ENCODE data around the gene TBX4.
A peak's percentile ranks its signal among the peaks of the same experiment; 100 is the strongest.

The TBX4 gene

DNA sequence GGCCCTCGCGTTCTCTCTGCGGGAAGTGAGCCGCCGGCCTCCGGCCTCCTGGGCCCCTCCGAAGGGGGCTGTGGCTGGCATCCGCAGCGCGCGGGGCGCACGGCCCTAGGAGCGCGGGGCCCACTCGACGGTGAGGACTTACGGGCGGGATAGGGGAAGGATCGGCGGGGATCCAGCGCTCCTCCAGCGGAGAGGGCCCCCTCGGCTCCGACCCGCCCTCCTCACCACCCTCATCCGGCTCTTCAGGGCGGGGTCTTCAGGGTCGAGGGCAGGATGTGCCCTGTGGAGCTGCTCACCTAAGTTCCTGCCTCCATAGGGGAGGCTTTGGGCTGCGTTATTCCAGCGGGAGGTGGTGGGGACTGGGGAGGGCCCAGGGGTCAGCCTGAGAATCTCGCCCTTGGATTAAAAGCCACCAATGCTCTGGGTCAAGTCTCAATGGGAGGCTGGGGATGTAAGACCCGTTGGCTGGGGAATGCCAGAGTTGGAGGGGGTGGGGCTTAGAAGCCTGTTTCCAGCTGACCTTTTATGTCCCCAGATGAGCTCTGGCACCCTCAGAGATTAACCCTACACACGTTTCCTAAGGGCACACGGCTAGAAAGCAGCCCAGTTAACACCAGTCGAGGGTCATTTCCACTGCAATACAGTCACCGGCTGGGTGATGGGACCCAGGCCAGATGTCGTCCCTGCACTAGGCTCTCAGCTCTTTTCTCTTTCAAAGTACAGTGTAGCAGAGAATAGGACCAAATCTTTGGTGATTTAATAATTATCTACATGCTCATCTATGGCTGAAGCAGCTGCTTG lies 39.2 kb upstream of the TBX4 start:
- Histone ChIP-seq H3K27ac (ENCODE audit: low read depth, low read length) (peak overlapping the region; percentile 79), H3K4me1 (ENCODE audit: control insufficient read depth in 5 of 5, insufficient read depth in 5 of 5, low read length in 5 of 5) (peaks cover 0 to 79% (median 73%) of the 10 kb centered on the region in 5 donors), H3K36me3 (ENCODE audit: control insufficient read depth in 5 of 5, insufficient read depth in 5 of 5, low read length in 5 of 5) (no peaks in the 10 kb centered on the region), H3K27me3 (ENCODE audit: control insufficient read depth in 5 of 5, insufficient read depth in 4 of 5, low read length in 5 of 5) (peaks cover 0 to 14% (median 4%) of the 10 kb centered on the region in 5 donors), H3K9me3 (ENCODE audit: control insufficient read depth in 5 of 5, low read length in 5 of 5) (no peaks in the 10 kb centered on the region), H3K4me3 (ENCODE audit: low read depth in 1 of 5, low read length in 5 of 5) (peak overlapping the region; percentile 64 to 79 (median 71)), H3K9ac (ENCODE audit: low read length in 5 of 5) (peak overlapping the region; percentile 21 to 89 (median 77))

DNA sequence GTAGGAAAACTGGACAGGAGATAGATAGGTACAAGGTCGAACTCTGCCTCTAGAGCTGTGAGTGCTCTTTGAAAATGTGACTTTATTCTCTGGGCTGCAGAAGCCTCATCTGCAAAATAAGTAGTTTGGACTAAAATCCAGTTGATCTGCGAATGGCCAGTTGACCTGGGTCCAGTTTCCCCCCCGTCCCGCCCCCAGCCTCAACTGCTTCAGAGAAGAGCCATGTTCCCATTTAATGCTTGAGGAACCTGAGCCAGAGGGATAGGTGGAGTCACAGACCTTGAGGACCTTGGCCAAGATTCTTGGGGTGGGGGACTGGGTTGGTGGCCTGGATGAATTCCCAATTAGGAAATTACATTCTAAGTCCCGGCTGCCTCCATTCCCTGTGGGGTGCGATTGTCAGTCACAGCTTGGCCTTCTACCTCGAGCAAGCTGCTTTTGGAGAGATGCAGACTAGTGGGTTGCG lies 38.5 kb upstream of the TBX4 start:
- Histone ChIP-seq H3K4me1 (ENCODE audit: control insufficient read depth in 5 of 5, insufficient read depth in 5 of 5, low read length in 5 of 5) (peaks cover 0 to 73% (median 67%) of the 10 kb centered on the region in 5 donors), H3K9me3 (ENCODE audit: control insufficient read depth in 5 of 5, low read length in 5 of 5) (no peaks in the 10 kb centered on the region), H3K9ac (ENCODE audit: low read length in 5 of 5) (peak overlapping the region in 3 of 5 donors; percentile 21 to 81 (median 61)), H3K36me3 (ENCODE audit: control insufficient read depth in 5 of 5, insufficient read depth in 5 of 5, low read length in 5 of 5) (no peaks in the 10 kb centered on the region), H3K4me3 (ENCODE audit: low read depth in 1 of 5, low read length in 5 of 5) (peak overlapping the region in 4 of 5 donors; percentile 64 to 79 (median 72)), H3K27ac (ENCODE audit: low read depth, low read length) (no peak overlapping the region), H3K27me3 (ENCODE audit: control insufficient read depth in 5 of 5, insufficient read depth in 4 of 5, low read length in 5 of 5) (peaks cover 0 to 9% (median 1%) of the 10 kb centered on the region in 5 donors)

DNA sequence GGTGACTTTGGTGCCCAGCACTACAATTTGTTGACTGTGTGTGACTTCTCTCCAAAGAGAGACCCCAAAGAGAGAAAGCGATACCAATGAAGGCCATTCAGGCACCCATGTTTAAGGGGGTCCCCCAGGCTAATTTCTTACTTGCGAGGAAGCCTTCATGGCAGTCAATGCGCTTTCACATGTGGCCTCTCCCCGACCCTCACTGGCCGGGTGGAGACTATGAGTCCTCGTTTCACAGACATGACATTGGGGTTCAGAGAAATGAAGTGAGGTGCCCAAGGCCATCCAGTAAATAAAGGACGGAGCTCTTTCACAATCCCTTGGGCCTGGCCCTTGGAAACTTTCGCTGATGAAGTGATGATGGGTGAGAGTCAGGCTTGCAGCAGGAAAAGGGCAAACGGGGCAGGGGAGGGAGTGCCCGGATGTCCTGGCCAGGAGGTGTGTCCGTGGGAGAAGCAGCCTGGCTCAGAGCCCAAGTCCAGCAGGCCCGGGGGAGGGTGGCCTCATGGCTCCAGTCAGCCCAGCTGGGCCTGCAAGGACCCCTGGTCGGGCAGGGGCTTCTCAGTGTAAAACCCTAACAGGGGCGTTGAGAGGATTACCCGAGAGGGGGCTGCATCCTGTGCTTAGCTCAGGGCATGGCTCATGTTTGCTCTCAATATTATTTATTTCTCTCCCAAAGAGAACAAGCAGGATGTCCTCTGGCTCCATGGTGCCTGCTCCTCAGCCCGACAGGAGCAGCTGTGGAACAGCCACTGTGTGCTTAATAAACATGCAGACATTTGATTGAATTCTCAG lies 37.9 kb upstream of the TBX4 start:
- Histone ChIP-seq H3K4me1 (ENCODE audit: control insufficient read depth in 5 of 5, insufficient read depth in 5 of 5, low read length in 5 of 5) (peaks cover 0 to 69% (median 63%) of the 10 kb centered on the region in 5 donors), H3K9me3 (ENCODE audit: control insufficient read depth in 5 of 5, low read length in 5 of 5) (no peaks in the 10 kb centered on the region), H3K9ac (ENCODE audit: low read length in 5 of 5) (no peak overlapping the region), H3K27me3 (ENCODE audit: control insufficient read depth in 5 of 5, insufficient read depth in 4 of 5, low read length in 5 of 5) (peaks cover 0 to 10% (median 0%) of the 10 kb centered on the region in 5 donors), H3K36me3 (ENCODE audit: control insufficient read depth in 5 of 5, insufficient read depth in 5 of 5, low read length in 5 of 5) (no peaks in the 10 kb centered on the region), H3K4me3 (ENCODE audit: low read depth in 1 of 5, low read length in 5 of 5) (no peak overlapping the region), H3K27ac (ENCODE audit: low read depth, low read length) (no peak overlapping the region)

DNA sequence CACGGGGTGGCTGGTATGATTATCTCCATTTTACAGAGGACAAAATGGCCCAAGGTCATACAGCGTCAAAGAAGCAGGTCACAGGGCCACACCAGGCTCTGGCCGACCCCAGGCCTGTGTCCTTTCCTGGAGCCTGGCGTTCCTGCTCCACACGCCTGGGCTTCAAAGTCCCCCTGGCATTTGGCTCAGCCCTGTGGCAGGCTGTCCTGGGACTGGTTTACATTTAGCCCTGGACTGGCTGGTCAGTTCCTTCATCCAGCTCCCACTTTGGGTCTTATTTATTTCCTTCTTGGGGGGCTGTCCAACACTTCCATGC lies 37.3 kb upstream of the TBX4 start:
- H3K4me3 ChIP-seq (ENCODE audit: low read depth in 1 of 5, low read length in 5 of 5), result no peak overlapping the region
- H3K4me1 ChIP-seq (ENCODE audit: control insufficient read depth in 5 of 5, insufficient read depth in 5 of 5, low read length in 5 of 5), result peaks cover 0 to 67% (median 60%) of the 10 kb centered on the region in 5 donors
- H3K36me3 ChIP-seq (ENCODE audit: control insufficient read depth in 5 of 5, insufficient read depth in 5 of 5, low read length in 5 of 5), result no peaks in the 10 kb centered on the region
- H3K9ac ChIP-seq (ENCODE audit: low read length in 5 of 5), result no peak overlapping the region
- no peak overlapping the region for H3K27ac ChIP-seq (ENCODE audit: low read depth, low read length)
- H3K9me3 ChIP-seq (ENCODE audit: control insufficient read depth in 5 of 5, low read length in 5 of 5), result no peaks in the 10 kb centered on the region
- peaks cover 0 to 13% (median 0%) of the 10 kb centered on the region in 5 donors for H3K27me3 ChIP-seq (ENCODE audit: control insufficient read depth in 5 of 5, insufficient read depth in 4 of 5, low read length in 5 of 5)

DNA sequence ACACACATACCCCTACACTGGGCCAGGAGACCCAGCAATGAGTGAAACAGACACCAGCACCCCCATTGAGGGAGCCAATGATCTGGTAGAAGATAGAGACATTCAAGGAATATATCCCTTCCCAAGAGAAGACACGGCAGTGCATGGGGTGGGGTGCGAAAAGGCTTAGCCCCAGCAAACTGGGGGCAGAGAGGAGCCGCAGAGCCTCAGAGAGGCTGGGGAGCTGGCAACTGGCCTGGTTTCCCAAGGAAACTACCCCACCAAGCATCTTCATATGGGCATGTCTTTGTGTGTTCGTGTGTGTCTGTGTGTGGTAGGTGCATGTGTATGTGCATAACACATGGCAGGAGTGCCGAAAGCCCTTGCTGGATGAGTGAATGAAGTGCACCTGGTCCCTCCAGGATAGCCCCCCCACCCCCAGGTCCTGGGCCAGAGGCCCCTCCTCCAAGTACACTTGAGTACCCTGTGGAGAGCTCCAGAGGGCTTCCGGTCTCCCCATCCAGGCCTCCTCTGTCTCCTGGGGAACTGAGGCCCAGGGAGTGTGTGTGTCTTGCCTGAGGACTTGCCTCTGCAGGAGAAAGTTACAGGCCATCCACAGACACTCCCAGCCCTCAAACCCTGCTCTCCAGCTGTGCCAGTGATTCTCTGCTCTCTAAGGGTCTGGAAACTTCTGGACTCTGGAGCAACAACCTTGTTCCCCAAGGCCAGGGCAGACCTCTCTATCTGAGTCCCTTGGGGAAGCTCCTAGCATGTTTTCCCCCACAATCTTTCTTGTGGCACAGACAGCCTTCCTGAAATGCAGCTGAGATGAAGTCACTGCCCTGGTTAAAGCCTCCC lies 36.6 kb upstream of the TBX4 start:
- no peaks in the 10 kb centered on the region for H3K36me3 ChIP-seq (ENCODE audit: control insufficient read depth in 5 of 5, insufficient read depth in 5 of 5, low read length in 5 of 5)
- no peak overlapping the region for H3K4me3 ChIP-seq (ENCODE audit: low read depth in 1 of 5, low read length in 5 of 5)
- no peak overlapping the region for H3K27ac ChIP-seq (ENCODE audit: low read depth, low read length)
- peaks cover 0 to 10% (median 0%) of the 10 kb centered on the region in 5 donors for H3K27me3 ChIP-seq (ENCODE audit: control insufficient read depth in 5 of 5, insufficient read depth in 4 of 5, low read length in 5 of 5)
- no peak overlapping the region for H3K9ac ChIP-seq (ENCODE audit: low read length in 5 of 5)
- H3K4me1 ChIP-seq (ENCODE audit: control insufficient read depth in 5 of 5, insufficient read depth in 5 of 5, low read length in 5 of 5), result peaks cover 0 to 60% (median 53%) of the 10 kb centered on the region in 5 donors
- H3K9me3 ChIP-seq (ENCODE audit: control insufficient read depth in 5 of 5, low read length in 5 of 5), result no peaks in the 10 kb centered on the region

DNA sequence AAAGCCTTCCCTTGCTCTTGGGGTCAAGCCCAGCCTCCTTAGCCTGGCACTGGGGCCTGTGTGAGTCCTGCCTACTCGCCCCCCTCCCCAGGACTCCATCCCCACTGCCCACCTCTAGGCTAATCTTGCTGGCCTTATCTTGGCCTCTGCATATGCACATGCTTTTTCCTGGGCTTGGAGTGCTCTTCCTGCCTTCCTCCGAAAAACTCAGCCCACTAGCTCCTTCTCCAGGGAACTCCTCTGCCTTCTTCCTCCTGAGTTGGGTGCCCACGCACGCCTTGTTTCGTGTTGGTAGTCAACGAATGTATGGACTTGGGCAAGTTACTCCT lies 36.0 kb upstream of the TBX4 start:
- Histone ChIP-seq H3K27me3 (ENCODE audit: control insufficient read depth in 5 of 5, insufficient read depth in 4 of 5, low read length in 5 of 5) (peaks cover 0 to 16% (median 4%) of the 10 kb centered on the region in 5 donors), H3K9me3 (ENCODE audit: control insufficient read depth in 5 of 5, low read length in 5 of 5) (no peaks in the 10 kb centered on the region), H3K4me1 (ENCODE audit: control insufficient read depth in 5 of 5, insufficient read depth in 5 of 5, low read length in 5 of 5) (peaks cover 0 to 54% (median 50%) of the 10 kb centered on the region in 5 donors), H3K27ac (ENCODE audit: low read depth, low read length) (no peak overlapping the region), H3K4me3 (ENCODE audit: low read depth in 1 of 5, low read length in 5 of 5) (peak overlapping the region in 4 of 5 donors; percentile 26 to 57 (median 40)), H3K9ac (ENCODE audit: low read length in 5 of 5) (peak overlapping the region in 1 of 5 donors; percentile 36), H3K36me3 (ENCODE audit: control insufficient read depth in 5 of 5, insufficient read depth in 5 of 5, low read length in 5 of 5) (no peaks in the 10 kb centered on the region)

DNA sequence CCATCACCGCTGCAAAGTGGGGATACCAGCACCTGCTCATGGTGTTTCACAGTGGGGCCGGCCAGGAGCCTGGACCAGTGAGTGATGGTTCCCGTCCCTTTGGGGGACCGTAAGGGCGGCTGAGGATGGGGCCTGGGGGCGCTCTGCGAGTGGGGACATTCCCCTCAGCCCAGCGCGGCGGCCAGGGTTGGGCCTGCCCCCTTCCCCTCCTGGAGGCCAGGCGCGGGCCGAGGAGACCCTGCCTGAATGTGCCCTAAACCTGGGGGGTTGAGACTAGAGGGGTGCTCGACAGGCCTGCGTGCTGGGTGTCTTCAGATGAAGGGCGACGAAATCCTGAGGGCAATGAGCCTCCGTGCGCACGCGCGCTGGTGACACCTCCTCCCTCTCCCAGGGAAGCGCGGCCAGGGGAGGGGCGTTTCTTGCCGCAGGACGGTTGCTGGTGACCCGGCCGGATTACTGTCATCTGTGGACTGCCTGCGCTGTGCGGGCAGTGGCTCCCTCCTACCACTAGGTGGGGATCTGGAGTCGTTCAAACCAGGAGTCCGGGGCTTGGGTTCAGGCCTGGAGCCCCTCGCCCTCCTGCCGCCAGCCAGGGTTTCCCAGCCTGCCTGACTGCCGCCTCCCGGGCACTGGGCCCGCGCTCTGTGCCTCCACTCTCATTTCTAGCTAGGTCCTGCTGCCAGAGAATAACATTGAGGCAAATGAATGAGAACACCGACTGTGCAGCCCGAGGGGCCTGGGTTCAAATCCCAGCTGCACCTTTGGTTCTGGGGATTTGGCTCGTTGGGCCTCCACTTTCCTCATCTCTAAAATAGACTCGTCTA lies 35.5 kb upstream of the TBX4 start:
- Histone ChIP-seq H3K36me3 (ENCODE audit: control insufficient read depth in 5 of 5, insufficient read depth in 5 of 5, low read length in 5 of 5) (no peaks in the 10 kb centered on the region), H3K4me1 (ENCODE audit: control insufficient read depth in 5 of 5, insufficient read depth in 5 of 5, low read length in 5 of 5) (peaks cover 0 to 48% (median 44%) of the 10 kb centered on the region in 5 donors), H3K9ac (ENCODE audit: low read length in 5 of 5) (peak overlapping the region in 2 of 5 donors; percentile 53 to 67), H3K9me3 (ENCODE audit: control insufficient read depth in 5 of 5, low read length in 5 of 5) (no peaks in the 10 kb centered on the region), H3K4me3 (ENCODE audit: low read depth in 1 of 5, low read length in 5 of 5) (peak overlapping the region in 4 of 5 donors; percentile 26 to 57 (median 40)), H3K27ac (ENCODE audit: low read depth, low read length) (no peak overlapping the region), H3K27me3 (ENCODE audit: control insufficient read depth in 5 of 5, insufficient read depth in 4 of 5, low read length in 5 of 5) (peaks cover 0 to 18% (median 7%) of the 10 kb centered on the region in 5 donors)

DNA sequence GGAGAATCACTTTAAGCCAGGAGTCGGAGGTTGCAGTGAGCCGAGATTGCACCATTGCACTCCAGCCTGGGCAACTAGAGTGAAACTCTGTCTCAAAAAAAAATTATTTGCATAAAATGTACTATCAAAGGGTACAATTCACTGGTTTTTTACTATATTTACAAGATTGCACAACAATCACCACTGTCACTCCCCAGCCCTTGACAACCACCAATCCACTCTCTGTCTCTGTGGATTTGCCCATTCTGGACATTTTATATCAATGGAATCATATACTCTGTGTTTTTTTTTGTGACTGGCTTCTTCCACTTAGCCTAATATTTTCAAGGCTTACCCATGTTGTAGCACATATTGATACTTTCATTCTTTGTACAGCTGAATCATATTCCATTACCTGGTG lies 33.8 kb upstream of the TBX4 start:
- Histone ChIP-seq H3K9me3 (ENCODE audit: control insufficient read depth in 5 of 5, low read length in 5 of 5) (no peaks in the 10 kb centered on the region), H3K36me3 (ENCODE audit: control insufficient read depth in 5 of 5, insufficient read depth in 5 of 5, low read length in 5 of 5) (no peaks in the 10 kb centered on the region), H3K27ac (ENCODE audit: low read depth, low read length) (no peak overlapping the region)

DNA sequence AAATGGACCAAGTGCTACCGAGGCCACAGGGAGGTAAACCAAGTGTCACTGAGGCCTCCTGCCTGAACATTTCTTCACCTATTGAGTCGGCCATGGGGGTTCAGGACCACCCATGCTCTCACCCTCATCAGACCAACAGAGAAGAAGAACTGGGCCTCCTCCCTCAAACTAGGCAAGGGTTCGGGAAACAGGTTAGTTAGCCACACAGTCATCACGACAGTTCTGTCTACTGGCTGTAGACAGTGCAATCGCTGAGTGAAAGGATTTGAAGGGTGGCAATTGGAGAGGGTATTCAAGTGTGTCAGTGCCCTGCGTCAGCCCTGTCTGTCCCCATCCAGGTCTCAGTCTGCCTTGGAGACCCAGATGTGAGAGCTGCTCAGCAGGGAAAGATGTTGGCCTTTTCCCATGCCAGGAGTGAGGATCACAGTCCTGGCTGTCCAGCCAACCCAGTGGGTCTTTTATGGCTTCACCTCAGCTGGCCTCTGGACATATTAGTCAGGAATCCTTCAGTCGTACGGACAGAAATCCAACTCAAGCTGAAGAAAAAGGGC lies 32.7 kb upstream of the TBX4 start:
- H3K27me3 ChIP-seq (ENCODE audit: control insufficient read depth in 5 of 5, insufficient read depth in 4 of 5, low read length in 5 of 5), result peaks cover 0 to 30% (median 12%) of the 10 kb centered on the region in 5 donors
- H3K4me3 ChIP-seq (ENCODE audit: low read depth in 1 of 5, low read length in 5 of 5), result no peak overlapping the region
- no peak overlapping the region for H3K9ac ChIP-seq (ENCODE audit: low read length in 5 of 5)
- no peaks in the 10 kb centered on the region for H3K36me3 ChIP-seq (ENCODE audit: control insufficient read depth in 5 of 5, insufficient read depth in 5 of 5, low read length in 5 of 5)
- peaks cover 0 to 23% (median 20%) of the 10 kb centered on the region in 5 donors for H3K4me1 ChIP-seq (ENCODE audit: control insufficient read depth in 5 of 5, insufficient read depth in 5 of 5, low read length in 5 of 5)
- no peaks in the 10 kb centered on the region for H3K9me3 ChIP-seq (ENCODE audit: control insufficient read depth in 5 of 5, low read length in 5 of 5)
- no peak overlapping the region for H3K27ac ChIP-seq (ENCODE audit: low read depth, low read length)

More for the DNA sequence above, 33.8 kb upstream of the TBX4 start:
- peaks cover 0 to 31% (median 29%) of the 10 kb centered on the region in 5 donors for H3K4me1 ChIP-seq (ENCODE audit: control insufficient read depth in 5 of 5, insufficient read depth in 5 of 5, low read length in 5 of 5)
- H3K9ac ChIP-seq (ENCODE audit: low read length in 5 of 5), result no peak overlapping the region
- H3K27me3 ChIP-seq (ENCODE audit: control insufficient read depth in 5 of 5, insufficient read depth in 4 of 5, low read length in 5 of 5), result peaks cover 0 to 24% (median 7%) of the 10 kb centered on the region in 5 donors
- H3K4me3 ChIP-seq (ENCODE audit: low read depth in 1 of 5, low read length in 5 of 5), result no peak overlapping the region

Data from subcutaneous abdominal adipose tissue (tissue), 5 donors.